ENCODE data around the gene SIRPD.
A peak's percentile ranks its signal among the peaks of the same experiment; 100 is the strongest.

SIRPD gene

DNA sequence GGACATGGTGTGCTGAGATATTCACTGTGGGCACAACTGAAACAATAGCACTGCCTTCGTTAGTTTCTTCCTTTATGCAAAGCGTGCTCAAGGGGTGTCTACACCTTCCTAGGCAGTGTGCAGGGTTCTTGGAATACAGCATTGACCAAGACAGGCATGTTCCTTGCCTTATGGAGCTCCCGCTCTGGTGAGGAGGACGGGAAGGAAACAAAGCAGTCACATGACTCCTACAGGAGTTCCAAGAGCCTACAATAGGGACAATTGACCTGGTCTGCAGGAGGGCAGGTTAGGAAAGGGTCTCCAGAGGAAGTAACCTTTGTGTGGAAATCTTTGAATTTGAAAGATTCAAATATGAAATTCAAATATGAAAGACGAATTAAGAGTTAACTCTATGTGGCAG lies 40.5 kb downstream of the SIRPD start:
- Histone ChIP-seq H2AFZ (ENCODE audit: low read length) (no peak overlapping the region), H3F3A (ENCODE audit: low read depth) (no peaks in the 10 kb centered on the region), H3K9ac (ENCODE audit: low read depth, low read length, poor library complexity, severe bottlenecking) (no peak overlapping the region), H3K79me2 (ENCODE audit: insufficient read depth, low read length) (no peaks in the 10 kb centered on the region), H3K4me3 (ENCODE audit: low read length, poor library complexity, severe bottlenecking) (no peak overlapping the region), H3K27me3 (ENCODE audit: insufficient read depth, low read length, poor library complexity, severe bottlenecking) (no peaks in the 10 kb centered on the region), H3K9me2 (replicated peaks; ENCODE audit: low read depth, low read length) (no peaks in the 10 kb centered on the region), H3K9me3 (ENCODE audit: insufficient read depth, low read depth, low read length) (no peaks in the 10 kb centered on the region), H3K36me3 (ENCODE audit: insufficient read depth, low read length) (no peaks in the 10 kb centered on the region), H3K4me2 (ENCODE audit: low read depth, low read length, poor library complexity, severe bottlenecking) (no peak overlapping the region), H4K20me1 (ENCODE audit: insufficient read depth, low read length, poor library complexity, severe bottlenecking) (no peaks in the 10 kb centered on the region), H3K4me1 (ENCODE audit: insufficient read depth, low read length, poor library complexity, severe bottlenecking) (peaks cover 20% of the 10 kb centered on the region)
- no peak for TF ChIP-seq EZH2phosphoT487 (IDR thresholded peaks at IDR 0.05; ENCODE audit: borderline replicate concordance)
- no peak for TF ChIP-seq CTCF (conservative IDR thresholded peaks at IDR 0.05; ENCODE audit: low read length)

DNA sequence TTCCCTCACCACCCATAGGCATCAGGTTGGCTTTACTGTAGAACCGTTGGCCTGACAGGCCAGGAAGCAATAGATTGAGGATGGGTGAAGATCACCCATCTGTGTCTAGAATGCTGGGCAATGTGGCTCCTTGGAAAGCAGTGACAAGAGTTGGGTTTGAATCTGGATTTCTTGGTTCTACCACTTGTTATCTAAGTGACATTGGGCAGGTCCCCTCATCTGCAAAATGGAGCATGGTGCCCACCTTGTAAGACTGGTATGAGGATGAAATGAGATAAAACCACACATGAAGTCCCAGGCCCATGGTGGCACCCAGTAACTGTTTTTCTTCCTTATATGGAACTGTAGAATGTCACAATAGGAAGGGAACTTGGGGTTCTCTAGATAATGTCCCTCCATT lies 43.7 kb downstream of the SIRPD start:
- no peaks in the 10 kb centered on the region for H3K9me2 ChIP-seq (replicated peaks; ENCODE audit: low read depth, low read length)
- H3K4me1 ChIP-seq (ENCODE audit: insufficient read depth, low read length, poor library complexity, severe bottlenecking), result peaks cover 3% of the 10 kb centered on the region
- no peaks in the 10 kb centered on the region for H3K9me3 ChIP-seq (ENCODE audit: insufficient read depth, low read depth, low read length)
- no peak overlapping the region for H3K4me2 ChIP-seq (ENCODE audit: low read depth, low read length, poor library complexity, severe bottlenecking)
- H3K36me3 ChIP-seq (ENCODE audit: insufficient read depth, low read length), result no peaks in the 10 kb centered on the region
- H3K27me3 ChIP-seq (ENCODE audit: insufficient read depth, low read length, poor library complexity, severe bottlenecking), result no peaks in the 10 kb centered on the region
- no peak overlapping the region for H3K4me3 ChIP-seq (ENCODE audit: low read length, poor library complexity, severe bottlenecking)
- no peaks in the 10 kb centered on the region for H3F3A ChIP-seq (ENCODE audit: low read depth)
- H2AFZ ChIP-seq (ENCODE audit: low read length), result no peak overlapping the region
- no peak for TF ChIP-seq CTCF (conservative IDR thresholded peaks at IDR 0.05; ENCODE audit: low read length)
- TF ChIP-seq EZH2phosphoT487 (IDR thresholded peaks at IDR 0.05; ENCODE audit: borderline replicate concordance), result no peak
- H4K20me1 ChIP-seq (ENCODE audit: insufficient read depth, low read length, poor library complexity, severe bottlenecking), result no peaks in the 10 kb centered on the region
- H3K9ac ChIP-seq (ENCODE audit: low read depth, low read length, poor library complexity, severe bottlenecking), result no peak overlapping the region
- no peaks in the 10 kb centered on the region for H3K79me2 ChIP-seq (ENCODE audit: insufficient read depth, low read length)

DNA sequence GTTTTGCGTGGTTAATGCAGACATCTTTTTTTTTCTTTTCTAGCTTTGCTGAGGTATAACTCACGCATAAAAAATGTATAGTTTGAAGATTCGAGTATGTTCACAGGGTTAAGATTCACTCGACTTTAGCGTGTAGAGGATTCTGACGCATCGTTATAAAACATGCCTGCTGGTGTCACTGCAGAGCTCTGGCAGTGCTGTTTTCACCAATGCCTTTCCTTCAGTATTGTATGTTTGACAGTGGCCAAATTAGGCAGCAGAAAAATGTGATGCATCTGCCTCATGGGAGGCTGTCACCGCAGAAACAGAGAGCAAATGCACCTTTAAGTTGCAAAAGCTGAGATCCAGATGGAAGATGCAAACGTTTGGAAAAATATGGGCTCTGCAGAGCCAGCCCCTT lies 48.3 kb downstream of the SIRPD start:
- Histone ChIP-seq H2AFZ (ENCODE audit: low read length) (0 out of 2 replicates have a peak overlapping the region, but pooled peaks have one; percentile 43), H3K9me3 (ENCODE audit: insufficient read depth, low read depth, low read length) (no peaks in the 10 kb centered on the region), H3K4me1 (ENCODE audit: insufficient read depth, low read length, poor library complexity, severe bottlenecking) (peaks cover 3% of the 10 kb centered on the region), H3K9ac (ENCODE audit: low read depth, low read length, poor library complexity, severe bottlenecking) (no peak overlapping the region), H3K79me2 (ENCODE audit: insufficient read depth, low read length) (no peaks in the 10 kb centered on the region), H3F3A (ENCODE audit: low read depth) (no peaks in the 10 kb centered on the region), H3K4me2 (ENCODE audit: low read depth, low read length, poor library complexity, severe bottlenecking) (no peak overlapping the region), H3K36me3 (ENCODE audit: insufficient read depth, low read length) (no peaks in the 10 kb centered on the region), H3K27me3 (ENCODE audit: insufficient read depth, low read length, poor library complexity, severe bottlenecking) (no peaks in the 10 kb centered on the region), H3K9me2 (replicated peaks; ENCODE audit: low read depth, low read length) (no peaks in the 10 kb centered on the region), H3K4me3 (ENCODE audit: low read length, poor library complexity, severe bottlenecking) (no peak overlapping the region), H4K20me1 (ENCODE audit: insufficient read depth, low read length, poor library complexity, severe bottlenecking) (no peaks in the 10 kb centered on the region)
- no peak for TF ChIP-seq EZH2phosphoT487 (IDR thresholded peaks at IDR 0.05; ENCODE audit: borderline replicate concordance)
- peak; percentile 79 for TF ChIP-seq CTCF (conservative IDR thresholded peaks at IDR 0.05; ENCODE audit: low read length)

All from Loucy (cell line).